DND-41 (cell line): Measurements from ENCODE around the gene BICDL2.

Experiments used
- ATAC-seq: fragments of 200-7000 bp; cut with Tn5 transposase; 3 replicates; pipeline ENCODE4 v1.9.1; 2021; ENCODE audit warnings: low read depth; ENCODE audit not compliant: insufficient read depth
- DNase-seq: peaks from one replicate; pipeline ENCODE4 v3.0.0-alpha.2; 2020
- H2AFZ ChIP-seq: 2 replicates; pipeline ENCODE4 v1.6.0; 2012; ENCODE audit warnings: low read depth, low read length
- H3K27ac ChIP-seq: 2 replicates; pipeline ENCODE4 v1.5.1; 2012; ENCODE audit warnings: low read length, inconsistent platforms
- H3K27me3 ChIP-seq: fragments of 200-600 bp; sonication (generic); 2 replicates; pipeline ENCODE4 v1.6.0; 2012; ENCODE audit warnings: low read length, mild to moderate bottlenecking, inconsistent platforms; ENCODE audit not compliant: insufficient read depth, poor library complexity
- H3K36me3 ChIP-seq: 2 replicates; pipeline ENCODE4 v1.5.1; 2012; ENCODE audit warnings: low read length, inconsistent platforms; ENCODE audit not compliant: insufficient read depth
- H3K4me1 ChIP-seq: 2 replicates; pipeline ENCODE4 v1.5.1; 2012; ENCODE audit warnings: mild to moderate bottlenecking, low read length; ENCODE audit not compliant: insufficient read depth
- H3K4me2 ChIP-seq: 2 replicates; pipeline ENCODE4 v1.6.0; 2012; ENCODE audit warnings: mild to moderate bottlenecking, moderate library complexity, low read length, inconsistent platforms; ENCODE audit not compliant: insufficient read depth
- H3K4me3 ChIP-seq, 2 experiments: fragments of 200-600 bp in 1 of 2; shearing (Covaris generic) in 1 of 2; 2 replicates each; pipeline ENCODE4 v1.5.1; 2012 to 2016; ENCODE audit warnings: inconsistent platforms in 2 of 2, low read length in 2 of 2, mild to moderate bottlenecking in 2 of 2, low read depth in 1 of 2, moderate library complexity in 1 of 2
- H3K79me2 ChIP-seq: 2 replicates; pipeline ENCODE4 v1.6.0; 2012; ENCODE audit warnings: low read length, inconsistent platforms; ENCODE audit not compliant: insufficient read depth
- H3K9ac ChIP-seq: 2 replicates; pipeline ENCODE4 v1.6.0; 2012; ENCODE audit warnings: low read depth, mild to moderate bottlenecking, inconsistent platforms, low read length, moderate library complexity
- H3K9me3 ChIP-seq: 2 replicates; pipeline ENCODE4 v1.5.1; 2012; ENCODE audit warnings: low read length, moderate library complexity, mild to moderate bottlenecking, inconsistent platforms; ENCODE audit not compliant: insufficient read depth, severe bottlenecking
- H4K20me1 ChIP-seq: 2 replicates; pipeline ENCODE4 v1.6.0; 2012; ENCODE audit warnings: low read length; ENCODE audit not compliant: insufficient read depth
- CTCF ChIP-seq: IDR thresholded peaks from 2 replicates; pipeline ENCODE4 v1.5.1; 2012; ENCODE audit warnings: borderline replicate concordance, low read length, moderate library complexity, mild to moderate bottlenecking; ENCODE audit not compliant: poor library complexity, severe bottlenecking; ENCODE audit errors: extremely low read depth
- EZH2 ChIP-seq: IDR thresholded peaks from 3 replicates; pipeline ENCODE4 v1.6.1; 2012; ENCODE audit warnings: borderline replicate concordance, low read depth, mild to moderate bottlenecking, moderate library complexity, low read length, inconsistent platforms; ENCODE audit not compliant: severe bottlenecking

BICDL2 gene

GRCh38 chr16:3051494-3051893 lies 14.8 kb upstream of the BICDL2 start:
- no peak for DNase-seq
- Histone ChIP-seq H4K20me1 (peaks cover 4% of the 10 kb centered on the region; the same call in 1 of the 2 replicates), H3K9ac (no peak overlapping the region), H2AFZ (no peak overlapping the region), H3K27ac (no peak overlapping the region), H3K9me3 (no peaks in the 10 kb centered on the region), H3K36me3 (peaks cover 20% of the 10 kb centered on the region), H3K4me3 (no peak overlapping the region), H3K79me2 (no peaks in the 10 kb centered on the region), H3K4me1 (peaks cover 8% of the 10 kb centered on the region), H3K27me3 (no peaks in the 10 kb centered on the region), H3K4me2 (no peak overlapping the region)
- TF ChIP-seq CTCF, result no peak
- no peak for TF ChIP-seq EZH2
- ATAC-seq, result no peak

GRCh38 chr16:3051009-3051408 lies 14.3 kb upstream of the BICDL2 start:
- H3K27ac ChIP-seq, result no peak overlapping the region
- no peak overlapping the region for H2AFZ ChIP-seq
- no peak overlapping the region for H3K4me3 ChIP-seq
- H3K27me3 ChIP-seq, result peaks cover 3% of the 10 kb centered on the region
- peaks cover 20% of the 10 kb centered on the region for H3K36me3 ChIP-seq
- no peak overlapping the region for H3K4me2 ChIP-seq
- H3K9ac ChIP-seq, result no peak overlapping the region
- H3K4me1 ChIP-seq, result peaks cover 10% of the 10 kb centered on the region
- H3K79me2 ChIP-seq, result no peaks in the 10 kb centered on the region
- DNase-seq (no peak), ATAC-seq (no peak)
- TF ChIP-seq CTCF (no peak), EZH2 (no peak)
- H3K9me3 ChIP-seq, result no peaks in the 10 kb centered on the region
- H4K20me1 ChIP-seq, result peaks cover 4% of the 10 kb centered on the region; the same call in 1 of the 2 replicates

DNA sequence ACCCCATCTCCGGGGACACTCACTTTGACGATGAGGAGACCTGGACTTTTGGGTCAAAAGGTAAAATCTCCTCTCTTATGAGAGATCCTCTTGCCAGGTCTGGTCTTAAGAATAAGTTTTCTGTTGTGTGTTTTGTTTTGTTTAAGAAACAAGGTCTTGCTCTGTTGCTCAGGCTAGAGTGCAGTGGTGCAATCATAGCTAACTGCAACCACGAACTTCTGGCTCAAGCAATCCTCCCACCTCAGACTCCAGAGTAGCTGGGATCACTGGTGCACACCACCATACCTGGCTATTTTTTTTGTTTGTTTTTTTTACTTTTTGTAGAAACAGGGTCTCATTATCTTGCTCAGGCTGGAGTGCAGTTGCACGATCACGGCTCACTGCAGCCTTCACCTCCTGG lies 13.7 kb upstream of the BICDL2 start:
- H3K9me3 ChIP-seq, result no peaks in the 10 kb centered on the region
- peaks cover 19% of the 10 kb centered on the region for H3K36me3 ChIP-seq
- H3K9ac ChIP-seq, result no peak overlapping the region
- no peak overlapping the region for H3K4me2 ChIP-seq
- peaks cover 15% of the 10 kb centered on the region for H3K4me1 ChIP-seq
- no peak overlapping the region for H3K4me3 ChIP-seq
- ATAC-seq, result no peak
- no peak for DNase-seq
- peaks cover 8% of the 10 kb centered on the region for H3K27me3 ChIP-seq
- H4K20me1 ChIP-seq, result peaks cover 4% of the 10 kb centered on the region; the same call in 1 of the 2 replicates
- H3K79me2 ChIP-seq, result no peaks in the 10 kb centered on the region
- no peak for TF ChIP-seq CTCF
- TF ChIP-seq EZH2, result no peak
- H2AFZ ChIP-seq, result no peak overlapping the region
- H3K27ac ChIP-seq, result no peak overlapping the region
